Stimulated activated CD4-positive, alpha-beta T cell treated with anti-CD3 and anti-CD28 coated beads, TNF-alpha, amount 100 ng/mL, for 4 hours (primary cell): ENCODE results near the gene APOOL.

ENCODE experiments used
- DNase-seq, 3 experiments: peaks; one replicate each; pipeline ENCODE4 v3.0.0-alpha.2; 2020; ENCODE audit warnings: low read depth in 3 of 3

APOOL gene

DNA sequence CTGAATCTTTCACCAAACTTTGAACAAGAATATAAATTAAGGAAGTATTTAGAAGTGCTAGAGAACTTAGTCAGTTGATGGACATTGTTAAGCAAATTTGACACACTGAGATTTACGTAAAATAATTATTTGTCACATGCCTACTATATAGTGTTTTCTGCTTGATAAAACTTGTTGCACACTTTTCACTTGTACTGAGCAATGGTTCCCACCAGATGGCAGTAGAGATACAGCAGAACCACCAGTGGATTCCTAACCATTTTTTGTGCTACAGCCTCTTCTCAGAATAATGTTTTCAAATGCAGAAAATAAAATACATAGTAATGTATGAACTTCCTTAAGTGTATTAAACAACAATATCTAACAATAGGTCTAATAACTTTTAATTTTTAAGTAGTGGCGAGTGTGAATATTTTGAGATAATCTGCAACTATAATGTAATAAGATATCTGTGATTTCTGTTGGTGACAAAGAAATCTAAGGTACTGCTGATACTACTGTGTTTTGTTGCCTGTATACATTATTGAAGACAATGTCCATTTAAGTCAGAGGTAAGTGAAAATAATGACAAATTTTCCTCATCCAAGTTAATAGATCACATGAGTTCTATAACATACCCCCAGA, 81.2 kb downstream of the APOOL start:
- no peak for DNase-seq

DNA sequence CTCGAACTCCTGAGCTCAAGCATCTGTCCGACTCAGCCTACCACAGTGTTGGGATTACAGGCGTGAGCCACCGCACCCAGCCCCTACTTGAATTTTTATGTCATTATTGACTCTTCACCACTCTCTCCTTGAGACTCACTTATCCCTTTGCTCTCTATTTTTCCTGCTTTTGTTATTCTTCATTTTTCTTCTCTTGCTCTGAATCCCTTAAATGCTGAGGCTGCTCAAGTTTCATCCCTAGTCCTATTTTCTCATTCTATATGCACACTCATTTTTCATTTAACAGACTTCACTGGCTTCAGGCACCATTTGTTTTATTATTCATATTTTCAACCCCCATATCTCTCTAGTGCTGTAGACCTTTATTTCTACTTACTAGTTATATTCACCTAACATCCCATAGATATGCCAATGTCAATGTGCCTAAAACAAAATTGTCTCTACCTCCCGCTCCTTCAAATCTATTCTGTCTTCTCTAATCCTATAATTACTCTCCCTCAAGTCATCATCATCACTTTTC, 85.7 kb downstream of the APOOL start:
- DNase-seq, result no peak

DNA sequence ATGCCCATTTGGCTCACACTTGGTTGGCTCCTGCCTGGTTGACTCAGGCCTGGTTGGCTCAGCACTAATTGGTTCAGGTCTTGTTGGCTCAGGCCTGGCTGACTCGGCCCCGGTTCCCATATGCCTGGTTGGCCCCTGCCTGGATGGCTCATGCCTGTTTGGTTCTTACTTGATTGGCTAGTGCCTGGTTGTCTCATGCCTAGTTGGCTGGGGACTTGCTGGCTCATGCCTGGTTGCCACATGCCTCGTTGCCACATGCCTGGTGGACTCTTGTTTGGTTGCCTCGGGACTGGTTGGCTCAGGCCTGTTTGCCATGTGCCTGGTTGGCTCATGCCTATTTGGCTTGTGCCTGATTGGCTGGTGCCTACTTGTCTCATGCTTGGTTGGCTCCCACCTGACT, 103.7 kb downstream of the APOOL start:
- DNase-seq, result no peak

DNA sequence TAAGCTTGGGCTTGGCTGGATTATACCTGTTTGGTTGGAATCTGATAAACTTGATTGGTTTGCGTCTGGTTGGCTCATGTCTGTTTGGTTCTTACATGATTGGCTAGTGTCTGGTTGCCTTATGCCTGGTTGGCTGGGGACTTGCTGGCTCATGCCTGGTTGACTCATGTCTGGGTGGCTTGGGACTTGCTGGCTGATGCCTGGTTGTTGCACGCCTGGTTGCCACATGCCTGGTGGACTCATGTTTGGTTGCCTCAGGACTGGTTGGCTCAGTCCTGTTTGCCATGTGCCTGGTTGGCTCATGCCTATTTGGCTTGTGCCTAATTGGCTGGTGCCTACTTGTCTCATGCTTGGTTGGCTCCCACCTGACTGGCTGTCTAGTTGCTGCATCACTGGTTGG, 104.5 kb downstream of the APOOL start:
- DNase-seq, result no peak

DNA sequence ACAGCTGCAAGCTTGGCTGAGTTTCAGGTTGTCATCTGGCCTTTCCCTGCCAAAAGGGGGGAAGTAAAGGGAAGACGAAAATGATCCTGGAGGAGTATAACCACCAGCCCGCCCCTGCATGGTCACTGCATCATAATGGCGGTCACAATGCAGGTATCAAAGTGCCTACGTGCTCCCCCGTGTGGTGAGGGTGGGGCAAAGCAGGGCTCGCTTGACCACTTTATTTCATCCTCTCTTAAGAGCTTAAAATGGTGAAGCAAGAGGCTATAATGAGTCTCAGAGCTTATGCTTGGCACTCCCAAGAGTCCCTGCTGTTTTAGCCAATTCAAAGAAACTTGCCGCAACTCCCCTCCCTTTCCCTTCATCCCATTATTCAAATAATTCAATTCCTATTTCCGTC, 105.6 kb downstream of the APOOL start:
- DNase-seq, result no peak

DNA sequence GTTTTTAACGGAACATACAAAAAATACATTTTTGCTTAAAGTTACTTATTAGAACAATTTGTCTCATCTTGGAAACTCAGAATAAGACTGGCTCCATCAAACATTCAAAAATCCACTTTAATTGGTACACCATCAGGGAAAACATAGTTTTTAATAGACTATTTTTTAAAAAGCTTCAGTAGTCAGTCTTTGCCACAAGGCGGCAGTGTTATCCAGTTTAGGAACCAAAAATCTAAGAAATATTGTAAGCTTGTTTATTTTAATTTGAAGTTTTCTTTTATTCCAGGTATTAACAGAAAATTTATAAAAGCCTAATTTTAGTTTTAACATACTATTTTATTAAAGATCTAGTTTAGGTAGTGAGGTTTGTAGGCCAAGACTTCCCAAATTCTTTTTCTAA, 107.7 kb downstream of the APOOL start:
- DNase-seq, result no peak

DNA sequence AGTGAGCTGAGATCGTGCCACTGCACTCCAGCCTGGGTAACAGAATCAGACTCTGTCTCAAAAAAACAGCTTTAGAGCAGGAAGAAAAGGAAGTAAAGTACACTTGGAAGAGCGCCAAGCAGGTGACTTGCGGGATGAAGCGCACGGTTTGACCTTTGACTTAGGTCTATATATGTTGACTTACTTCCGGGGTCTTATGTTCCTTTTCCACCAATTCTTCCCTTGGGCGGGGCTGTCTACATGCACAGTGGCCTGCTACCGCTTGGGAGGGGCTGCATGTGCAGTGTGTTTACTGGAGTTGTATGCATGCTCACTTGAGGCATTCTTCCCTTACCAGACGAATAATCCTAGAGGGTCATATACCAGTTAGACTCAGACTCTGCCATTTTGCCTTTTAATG, 108.6 kb downstream of the APOOL start:
- no peak for DNase-seq

DNA sequence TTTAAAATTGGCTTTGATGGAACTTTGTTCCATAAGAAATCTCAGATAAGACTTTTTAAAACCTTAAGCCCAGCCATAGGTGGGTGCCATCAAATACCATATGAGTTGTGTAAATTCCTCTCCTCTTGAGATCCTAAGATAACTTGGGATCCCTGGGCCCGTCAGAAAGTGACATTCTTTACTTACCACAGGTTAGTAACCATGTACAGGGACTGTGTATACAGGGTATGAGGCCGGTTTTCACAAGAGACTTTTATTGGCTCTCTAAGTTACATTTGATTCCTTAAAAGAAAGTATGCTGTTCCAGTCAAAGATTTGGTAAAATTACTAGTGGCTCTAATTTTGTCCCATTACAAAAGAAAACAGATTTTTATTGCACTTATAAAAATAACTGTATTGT, 110.1 kb downstream of the APOOL start:
- no peak for DNase-seq

DNA sequence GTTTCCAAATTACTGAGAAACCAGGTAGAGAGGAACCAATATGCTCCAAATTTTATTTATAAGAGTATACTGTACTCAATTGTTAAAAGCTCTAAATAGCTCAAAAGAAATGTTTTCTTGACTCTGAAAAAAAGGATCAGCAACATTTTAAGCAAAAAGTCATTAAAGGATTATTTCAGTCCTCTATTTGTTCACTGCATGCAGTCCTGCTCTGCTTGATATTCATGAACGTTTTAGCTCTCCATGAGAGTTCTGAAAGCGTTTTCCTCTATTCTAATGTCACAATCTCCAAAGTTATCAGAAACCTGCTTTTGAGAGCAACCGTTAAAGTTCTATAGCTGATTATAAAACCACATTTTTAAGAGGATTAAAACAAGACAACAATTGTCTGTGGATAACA, 110.5 kb downstream of the APOOL start:
- DNase-seq, result no peak

DNA sequence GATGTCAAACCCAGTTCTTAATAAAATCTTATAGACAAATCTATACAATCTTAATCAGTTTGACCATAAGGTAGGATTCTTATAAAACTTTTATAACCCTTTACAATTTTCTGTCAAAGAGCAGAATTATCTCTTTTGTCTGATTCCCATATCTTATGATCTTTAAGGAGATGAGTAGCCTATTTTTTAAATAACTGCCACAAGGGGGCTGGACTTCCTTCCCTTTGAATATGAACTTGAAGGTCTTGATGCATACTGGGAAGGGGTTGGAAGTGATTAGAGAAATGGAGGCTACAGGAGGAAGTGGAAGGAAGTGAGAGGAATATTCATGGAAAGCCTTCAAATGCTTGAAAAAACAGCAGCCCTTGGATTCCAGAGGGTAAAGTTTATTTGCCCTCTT, 111.1 kb downstream of the APOOL start:
- DNase-seq, result no peak

DNA sequence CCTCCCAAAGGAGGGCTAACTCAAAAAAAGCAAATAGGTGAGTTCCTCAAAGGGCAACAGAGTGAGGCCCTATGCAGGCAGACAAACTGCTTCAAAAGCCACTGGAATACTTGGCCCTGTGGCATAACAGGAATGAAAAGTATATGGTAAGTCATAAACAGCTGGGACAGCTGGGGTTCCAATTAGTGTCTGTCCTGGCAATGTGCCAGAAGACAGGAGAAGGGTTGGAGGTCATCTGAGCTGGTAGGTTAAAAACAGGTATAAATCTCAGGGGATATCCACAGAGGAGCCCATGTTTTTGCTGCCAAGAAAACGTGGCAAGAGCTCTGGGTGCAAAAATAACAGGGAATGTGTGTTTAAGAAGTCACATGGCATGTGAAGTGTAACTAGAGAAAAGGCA, 111.6 kb downstream of the APOOL start:
- DNase-seq, result no peak

DNA sequence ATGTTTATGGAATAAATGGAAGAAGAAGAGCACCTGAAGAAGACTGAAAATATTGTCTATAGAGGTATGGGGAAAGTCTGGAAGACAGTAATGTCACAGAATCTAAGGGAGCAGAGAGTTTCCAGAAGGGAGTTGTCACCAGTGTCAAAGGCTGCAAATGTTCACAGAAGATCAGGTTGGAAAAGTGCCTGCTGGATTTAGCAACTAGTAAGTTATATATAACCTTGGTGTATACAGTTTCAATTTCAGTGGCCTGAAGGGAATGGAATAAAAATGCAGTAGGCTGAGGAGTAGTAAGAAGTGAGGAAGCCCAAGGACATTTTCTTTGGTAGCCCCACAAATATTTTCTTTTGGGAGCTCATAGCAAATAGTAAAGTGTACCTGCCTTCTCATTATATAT, 132.7 kb downstream of the APOOL start:
- DNase-seq, result no peak

DNA sequence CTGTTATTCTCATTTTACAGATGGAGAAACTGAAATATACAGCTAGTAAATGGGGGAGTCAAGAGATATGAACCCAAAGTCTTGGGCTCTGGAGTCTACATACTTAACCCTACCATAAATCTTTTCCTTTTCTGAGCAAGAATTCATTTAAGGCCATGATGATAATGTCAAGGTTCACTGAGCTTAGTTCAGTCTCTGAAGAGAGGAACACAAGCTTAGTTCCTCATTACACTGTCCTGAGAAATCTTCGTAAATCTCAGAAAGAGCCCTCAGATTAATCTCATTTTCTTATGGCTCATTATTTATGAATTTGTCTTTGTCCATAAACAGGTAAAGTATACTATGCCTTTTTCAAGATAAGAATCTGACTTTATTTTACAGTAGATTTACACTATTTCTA, 135.7 kb downstream of the APOOL start:
- DNase-seq, result no peak

DNA sequence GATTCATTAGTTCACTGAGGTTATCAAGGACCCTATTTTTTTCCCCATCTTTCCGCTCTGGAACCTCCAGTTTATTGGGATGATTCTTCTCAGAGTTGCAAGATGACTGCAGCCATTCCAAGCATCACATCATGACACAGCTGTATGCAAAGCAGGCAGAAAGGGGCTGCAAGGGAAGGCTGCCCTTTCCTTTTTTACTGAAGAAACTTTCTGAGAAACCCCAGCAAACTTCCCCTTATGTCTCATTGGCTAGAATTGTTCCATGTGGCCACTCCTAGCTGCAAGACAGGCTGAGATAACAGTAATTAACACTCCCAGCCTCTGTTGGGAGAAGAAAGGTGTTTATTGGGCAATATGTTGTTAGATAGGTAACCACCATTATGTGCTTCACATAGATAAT, 137.3 kb downstream of the APOOL start:
- DNase-seq, result no peak
